ENCODE data around the gene CTSS.

- no peak for TF ChIP-seq POLR2A (IDR thresholded peaks at IDR 0.05)
- TF ChIP-seq, protein P1, sequence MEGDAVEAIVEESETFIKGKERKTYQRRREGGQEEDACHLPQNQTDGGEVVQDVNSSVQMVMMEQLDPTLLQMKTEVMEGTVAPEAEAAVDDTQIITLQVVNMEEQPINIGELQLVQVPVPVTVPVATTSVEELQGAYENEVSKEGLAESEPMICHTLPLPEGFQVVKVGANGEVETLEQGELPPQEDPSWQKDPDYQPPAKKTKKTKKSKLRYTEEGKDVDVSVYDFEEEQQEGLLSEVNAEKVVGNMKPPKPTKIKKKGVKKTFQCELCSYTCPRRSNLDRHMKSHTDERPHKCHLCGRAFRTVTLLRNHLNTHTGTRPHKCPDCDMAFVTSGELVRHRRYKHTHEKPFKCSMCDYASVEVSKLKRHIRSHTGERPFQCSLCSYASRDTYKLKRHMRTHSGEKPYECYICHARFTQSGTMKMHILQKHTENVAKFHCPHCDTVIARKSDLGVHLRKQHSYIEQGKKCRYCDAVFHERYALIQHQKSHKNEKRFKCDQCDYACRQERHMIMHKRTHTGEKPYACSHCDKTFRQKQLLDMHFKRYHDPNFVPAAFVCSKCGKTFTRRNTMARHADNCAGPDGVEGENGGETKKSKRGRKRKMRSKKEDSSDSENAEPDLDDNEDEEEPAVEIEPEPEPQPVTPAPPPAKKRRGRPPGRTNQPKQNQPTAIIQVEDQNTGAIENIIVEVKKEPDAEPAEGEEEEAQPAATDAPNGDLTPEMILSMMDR (IDR thresholded peaks at IDR 0.05) = no peak
These were observed 33.5 kb upstream of the CTSS start for GRCh38 chr1:150799089-150799488.
